Hepatocyte (in vitro differentiated cells): ENCODE data around the gene EPHA4. TPM values are rescaled to one million over a fixed set of nuclear protein-coding genes. Genes with fewer than 3 reads are reported as not detected.

ENCODE experiments used
- DNase-seq: peaks from one replicate; pipeline ENCODE4 v3.0.0-alpha.2; 2016; ENCODE audit warnings: low spot score
- H2AFZ ChIP-seq: fragments of 200-600 bp; sonication (generic); 2 replicates; pipeline ENCODE4 v1.6.0; 2016; ENCODE audit warnings: antibody characterized with exemption, mild to moderate bottlenecking
- H3K27ac ChIP-seq: fragments of 200-600 bp; sonication (generic); 2 replicates; pipeline ENCODE4 v1.5.1; 2016; ENCODE audit warnings: mild to moderate bottlenecking
- H3K27me3 ChIP-seq: fragments of 200-600 bp; sonication (generic); 2 replicates; pipeline ENCODE4 v1.6.1; 2016
- H3K36me3 ChIP-seq: fragments of 200-600 bp; sonication (generic); replicated peaks from 2 replicates; pipeline ENCODE4 v1.5.1; 2016; ENCODE audit warnings: low read depth; ENCODE audit not compliant: insufficient read depth
- H3K4me1 ChIP-seq: fragments of 200-600 bp; sonication (generic); 2 replicates; pipeline ENCODE4 v1.5.1; 2016; ENCODE audit warnings: mild to moderate bottlenecking, moderate library complexity; ENCODE audit not compliant: insufficient read depth
- H3K4me2 ChIP-seq: fragments of 200-600 bp; sonication (generic); 2 replicates; pipeline ENCODE4 v1.6.0; 2016
- H3K4me3 ChIP-seq: fragments of 200-600 bp; sonication (generic); 2 replicates; pipeline ENCODE4 v1.5.1; 2016; ENCODE audit warnings: mild to moderate bottlenecking
- H3K79me2 ChIP-seq: fragments of 200-600 bp; sonication (generic); 2 replicates; pipeline ENCODE4 v1.6.0; 2017; ENCODE audit warnings: mild to moderate bottlenecking
- H3K9me2 ChIP-seq: fragments of 200-600 bp; sonication (generic); replicated peaks from 2 replicates; pipeline ENCODE4 v1.6.0; 2017; ENCODE audit warnings: mild to moderate bottlenecking; ENCODE audit not compliant: insufficient read depth
- H3K9me3 ChIP-seq: fragments of 200-600 bp; sonication (generic); 2 replicates; pipeline ENCODE4 v1.5.1; 2016; ENCODE audit warnings: low read depth, mild to moderate bottlenecking
- H4K20me1 ChIP-seq: fragments of 200-600 bp; sonication (generic); 2 replicates; pipeline ENCODE4 v1.6.0; 2016; ENCODE audit warnings: mild to moderate bottlenecking; ENCODE audit not compliant: insufficient read depth, poor library complexity, severe bottlenecking
- CTCF ChIP-seq: fragments of 200-600 bp; sonication (generic); IDR thresholded peaks from 2 replicates; pipeline ENCODE4 v1.5.1; 2016; ENCODE audit warnings: antibody characterized with exemption, mild to moderate bottlenecking; ENCODE audit not compliant: poor library complexity
- EZH2 ChIP-seq: fragments of 200-600 bp; sonication (generic); IDR thresholded peaks from 2 replicates; pipeline ENCODE4 v1.6.1; 2016; ENCODE audit warnings: antibody characterized with exemption, mild to moderate bottlenecking, borderline replicate concordance
- EZH2phosphoT487 ChIP-seq: fragments of 200-600 bp; sonication (generic); IDR thresholded peaks from one replicate; pipeline ENCODE4 v1.6.1; 2018; ENCODE audit warnings: antibody characterized with exemption, mild to moderate bottlenecking, low read depth, moderate library complexity; ENCODE audit not compliant: unreplicated experiment, severe bottlenecking
- WGBS: methylation state at CpG from one replicate; pipeline ENCODE4 v1.1.6; 2016; ENCODE audit warnings: low lambda C conversion rate; ENCODE audit errors: missing lambda C conversion rate; 5-methylcytosine and 5-hydroxymethylcytosine counted together
- polyA plus RNA-seq: library from polyadenylated mRNA; unstranded; fragments of >200 nt; fragmentation: Nextera tagmentation; extraction: Ambion mirVana; gene quantifications from 2 replicates; pipeline ENCODE4 v1.2.1, GENCODE V29; 2016
- total RNA-seq: library from RNA; depleted of rRNA; stranded (reverse); fragments of >200 nt; gene quantifications from 2 replicates; pipeline ENCODE4 v1.2.3, GENCODE V29; 2014

Gene EPHA4
- total and polyA plus RNA-seq, 2 experiments from 2014 or later, result 7.8 to 36.8 TPM

- no peak overlapping the region for H3K4me2 ChIP-seq
- H3K27ac ChIP-seq, result no peak overlapping the region
- no peaks in the 10 kb centered on the region for H3K9me2 ChIP-seq
- TF ChIP-seq EZH2phosphoT487 (no peak), EZH2 (no peak), CTCF (no peak)
- 80% methylated on average over 5 of the region's 5 CpGs for WGBS
- no peak for DNase-seq
- no peaks in the 10 kb centered on the region for H3K9me3 ChIP-seq
- no peaks in the 10 kb centered on the region for H3K36me3 ChIP-seq
- no peak overlapping the region for H3K4me3 ChIP-seq
- peaks cover 67% of the 10 kb centered on the region for H3K79me2 ChIP-seq
- no peak overlapping the region for H2AFZ ChIP-seq
- H3K4me1 ChIP-seq, result peaks cover 6% of the 10 kb centered on the region
- H3K27me3 ChIP-seq, result no peaks in the 10 kb centered on the region
- peaks cover 20% of the 10 kb centered on the region for H4K20me1 ChIP-seq
Observed at GRCh38 chr2:221559991-221560390, 12.1 kb downstream of the EPHA4 start.

- WGBS, result 89% methylated on average over 3 of the region's 3 CpGs
- Histone ChIP-seq H4K20me1 (peaks cover 15% of the 10 kb centered on the region), H3K4me2 (no peak overlapping the region), H3K4me1 (peaks cover 11% of the 10 kb centered on the region), H3K27me3 (no peaks in the 10 kb centered on the region), H2AFZ (no peak overlapping the region), H3K27ac (no peak overlapping the region), H3K9me3 (no peaks in the 10 kb centered on the region), H3K9me2 (no peaks in the 10 kb centered on the region), H3K36me3 (no peaks in the 10 kb centered on the region), H3K79me2 (peaks cover 56% of the 10 kb centered on the region), H3K4me3 (no peak overlapping the region)
- DNase-seq, result no peak
- no peak for TF ChIP-seq EZH2phosphoT487
Observed at GRCh38 chr2:221558107-221558506, 14.0 kb downstream of the EPHA4 start.

- Histone ChIP-seq H3K9me2 (no peaks in the 10 kb centered on the region), H3K27ac (no peak overlapping the region), H3K4me3 (no peak overlapping the region), H3K4me1 (peaks cover 11% of the 10 kb centered on the region), H3K79me2 (peaks cover 49% of the 10 kb centered on the region), H3K4me2 (no peak overlapping the region), H3K27me3 (no peaks in the 10 kb centered on the region), H3K36me3 (no peaks in the 10 kb centered on the region), H2AFZ (no peak overlapping the region), H4K20me1 (peaks cover 12% of the 10 kb centered on the region), H3K9me3 (no peaks in the 10 kb centered on the region)
- 35% methylated on average over 2 of the region's 2 CpGs for WGBS
- TF ChIP-seq CTCF, result no peak
- TF ChIP-seq EZH2, result no peak
- no peak for TF ChIP-seq EZH2phosphoT487
- no peak for DNase-seq
Observed at GRCh38 chr2:221555494-221555846, 16.6 kb downstream of the EPHA4 start.

GRCh38 chr2:221554769-221555493 is 17.2 kb downstream of the EPHA4 start:
- Histone ChIP-seq H3K36me3 (no peaks in the 10 kb centered on the region), H3K9me3 (no peaks in the 10 kb centered on the region), H3K4me2 (no peak overlapping the region), H3K9me2 (no peaks in the 10 kb centered on the region), H2AFZ (no peak overlapping the region), H4K20me1 (peaks cover 12% of the 10 kb centered on the region), H3K4me3 (no peak overlapping the region), H3K27me3 (no peaks in the 10 kb centered on the region), H3K27ac (no peak overlapping the region), H3K79me2 (peaks cover 49% of the 10 kb centered on the region), H3K4me1 (peaks cover 11% of the 10 kb centered on the region)
- 51% methylated on average over 4 of the region's 4 CpGs for WGBS
- TF ChIP-seq EZH2 (no peak), CTCF (no peak), EZH2phosphoT487 (no peak)
- DNase-seq, result no peak
